Urinary bladder (tissue), 4 donors: ENCODE data around the gene ZNF280C. TPM values are rescaled to one million over a fixed set of nuclear protein-coding genes. Genes with fewer than 3 reads are reported as not detected.

Experiments used
- DNase-seq: peaks from one replicate; pipeline ENCODE4 v3.0.0-alpha.2; 2015; ENCODE audit errors: extremely low spot score
- H3K27ac ChIP-seq: one replicate; pipeline ENCODE4 v1.5.1; 2013; ENCODE audit warnings: low read depth, mild to moderate bottlenecking, moderate library complexity
- H3K36me3 ChIP-seq: one replicate; pipeline ENCODE4 v1.6.1; 2013; ENCODE audit warnings: mild to moderate bottlenecking, moderate library complexity; ENCODE audit not compliant: insufficient read depth
- H3K4me1 ChIP-seq: one replicate; pipeline ENCODE4 v1.6.1; 2013; ENCODE audit warnings: mild to moderate bottlenecking, moderate library complexity; ENCODE audit not compliant: insufficient read depth
- H3K4me3 ChIP-seq: one replicate; pipeline ENCODE4 v1.5.1; 2013; ENCODE audit warnings: low read depth, low read length
- WGBS: extraction: QIAGEN DNeasy Blood & Tissue Kit; methylation state at CpG from one replicate; pipeline ENCODE4 v1.1.7; 2013; 5-methylcytosine and 5-hydroxymethylcytosine counted together
- polyA plus RNA-seq: library from polyadenylated mRNA; stranded (reverse); fragments of 200-250 nt; gene quantifications from one replicate; pipeline ENCODE4 v1.2.3, GENCODE V29; 2013
- total RNA-seq: library from RNA; depleted of rRNA; stranded (reverse); fragments of >200 nt; gene quantifications from one replicate; pipeline ENCODE4 v1.2.3, GENCODE V29; 2014
- donor health status: healthy with polysubstance abuse.
- donor health status: healthy.

The ZNF280C gene, protein sequence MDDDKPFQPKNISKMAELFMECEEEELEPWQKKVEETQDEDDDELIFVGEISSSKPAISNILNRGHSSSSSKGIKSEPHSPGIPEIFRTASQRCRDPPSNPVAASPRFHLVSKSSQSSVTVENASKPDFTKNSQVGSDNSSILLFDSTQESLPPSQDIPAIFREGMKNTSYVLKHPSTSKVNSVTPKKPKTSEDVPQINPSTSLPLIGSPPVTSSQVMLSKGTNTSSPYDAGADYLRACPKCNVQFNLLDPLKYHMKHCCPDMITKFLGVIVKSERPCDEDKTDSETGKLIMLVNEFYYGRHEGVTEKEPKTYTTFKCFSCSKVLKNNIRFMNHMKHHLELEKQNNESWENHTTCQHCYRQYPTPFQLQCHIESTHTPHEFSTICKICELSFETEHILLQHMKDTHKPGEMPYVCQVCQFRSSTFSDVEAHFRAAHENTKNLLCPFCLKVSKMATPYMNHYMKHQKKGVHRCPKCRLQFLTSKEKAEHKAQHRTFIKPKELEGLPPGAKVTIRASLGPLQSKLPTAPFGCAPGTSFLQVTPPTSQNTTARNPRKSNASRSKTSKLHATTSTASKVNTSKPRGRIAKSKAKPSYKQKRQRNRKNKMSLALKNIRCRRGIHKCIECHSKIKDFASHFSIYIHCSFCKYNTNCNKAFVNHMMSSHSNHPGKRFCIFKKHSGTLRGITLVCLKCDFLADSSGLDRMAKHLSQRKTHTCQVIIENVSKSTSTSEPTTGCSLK
- total RNA-seq (13.0 TPM), polyA plus RNA-seq (2.0 TPM)

DNA sequence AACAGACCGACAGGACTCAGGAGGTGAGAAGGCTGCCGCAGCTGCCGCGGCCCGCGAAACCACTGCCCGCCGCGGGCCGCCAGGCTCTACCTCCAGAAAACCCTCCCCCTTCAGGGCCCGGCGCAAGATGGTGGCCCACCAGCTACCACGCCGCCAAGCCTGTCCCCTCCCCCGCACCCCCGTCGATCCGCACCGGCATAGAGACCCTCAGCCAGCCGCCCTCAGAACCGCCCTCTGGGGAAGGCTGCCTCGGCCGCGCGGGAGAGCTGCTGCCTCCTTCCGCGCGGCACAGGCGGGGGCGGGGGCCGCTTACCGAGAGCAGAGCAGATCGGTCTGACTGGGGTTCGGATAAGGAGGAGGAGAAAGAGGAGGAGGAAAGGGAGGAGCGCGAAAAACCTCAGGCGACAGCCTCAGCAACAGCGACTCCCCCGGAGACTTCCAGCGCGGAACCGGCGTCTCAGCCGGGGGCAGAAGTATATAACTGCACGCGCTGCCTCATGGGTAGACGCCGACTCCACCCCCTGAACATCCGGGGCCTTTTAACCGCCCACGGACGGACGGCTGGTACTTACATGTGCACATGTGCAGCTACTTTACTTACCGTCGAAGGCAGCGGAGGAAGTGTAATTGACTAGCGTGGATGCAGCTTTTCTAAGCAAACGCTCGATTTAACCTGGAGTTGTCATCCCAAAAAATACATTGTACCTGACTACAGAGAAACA lies at the start of gene ZNF280C:
TSS of gene ZNF280C (minus strand) at position 451 of the 722 bp plus-strand sequence. CDS start 8,450 bp downstream, outside the sequence.
- WGBS, result 2% methylated on average over 59 of the region's 59 CpGs
- H3K27ac ChIP-seq, result peak within 1 kb of the TSS; percentile 6

DNA sequence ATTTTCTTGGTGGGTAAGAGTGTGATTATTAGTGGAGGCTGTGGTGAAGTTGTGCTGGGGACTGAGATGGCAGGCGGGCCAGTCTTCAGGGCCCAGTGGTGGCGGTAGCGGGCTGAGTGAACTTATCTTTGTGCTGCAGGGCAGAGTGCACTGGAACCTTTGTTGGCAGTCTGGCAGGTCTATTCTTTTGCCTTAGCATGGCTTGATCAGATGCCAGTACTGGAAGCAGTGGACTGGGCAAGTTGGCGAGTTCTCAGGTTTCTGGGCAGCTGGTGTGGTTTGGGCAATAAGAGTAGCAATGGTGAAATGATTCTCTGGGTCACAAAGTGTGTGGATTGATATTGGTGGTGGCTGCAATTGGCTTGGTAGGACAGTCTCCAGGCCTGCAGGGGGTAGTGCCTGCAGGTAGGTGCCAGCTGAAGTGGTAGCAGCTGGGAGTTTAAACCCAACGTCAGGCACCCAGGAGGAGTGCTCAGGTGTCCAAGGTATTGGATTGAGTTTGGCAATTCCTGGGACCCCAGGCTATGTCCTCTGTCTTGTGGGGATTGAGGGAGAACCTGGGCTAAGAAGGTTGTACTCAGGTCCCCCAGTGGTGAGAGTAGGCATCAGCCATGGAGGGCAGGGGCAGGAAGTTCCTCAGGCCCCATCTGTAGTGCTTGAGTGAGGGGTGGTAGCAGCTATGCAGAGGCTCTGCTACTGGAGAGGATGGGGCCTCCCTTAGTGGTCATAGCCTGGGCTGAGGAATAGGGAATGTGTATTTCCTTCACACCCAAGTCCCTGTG lies 36.1 kb upstream of the ZNF280C start:
- no peak for DNase-seq
- no peak overlapping the region for H3K4me3 ChIP-seq
- H3K27ac ChIP-seq, result no peak overlapping the region
- H3K4me1 ChIP-seq, result no peaks in the 10 kb centered on the region
- no peaks in the 10 kb centered on the region for H3K36me3 ChIP-seq
- WGBS, result 91% methylated on average over 5 of the region's 5 CpGs

More for the DNA sequence above, at the start of gene ZNF280C:
- Histone ChIP-seq H3K4me3 (peak within 1 kb of the TSS; percentile 67), H3K4me1 (no peaks in the 10 kb centered on the region), H3K36me3 (no peaks in the 10 kb centered on the region)
- DNase-seq, result peak; percentile 65

DNA sequence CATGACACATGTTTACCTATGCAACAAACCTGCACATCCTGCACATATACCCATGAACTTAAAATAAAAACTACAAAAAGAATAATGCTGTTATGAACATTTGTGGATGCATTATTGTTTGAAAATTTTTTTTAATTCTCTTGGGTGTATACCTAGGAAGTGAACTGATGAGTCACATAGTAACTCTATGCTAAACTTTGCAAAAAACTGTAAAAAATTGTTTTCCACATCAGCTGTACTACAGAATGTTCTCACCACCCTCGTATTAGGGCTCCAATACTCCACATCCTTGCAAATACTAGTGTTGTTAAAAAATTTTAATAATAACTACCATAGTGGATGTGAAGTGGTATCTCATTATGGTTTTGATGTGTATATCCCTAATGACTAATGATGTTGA lies 33.3 kb upstream of the ZNF280C start:
- WGBS, result 60% methylated on average over 1 of the region's 1 CpG
- H3K4me1 ChIP-seq, result no peaks in the 10 kb centered on the region
- no peak for DNase-seq
- H3K36me3 ChIP-seq, result no peaks in the 10 kb centered on the region
- no peak overlapping the region for H3K4me3 ChIP-seq
- H3K27ac ChIP-seq, result no peak overlapping the region

DNA sequence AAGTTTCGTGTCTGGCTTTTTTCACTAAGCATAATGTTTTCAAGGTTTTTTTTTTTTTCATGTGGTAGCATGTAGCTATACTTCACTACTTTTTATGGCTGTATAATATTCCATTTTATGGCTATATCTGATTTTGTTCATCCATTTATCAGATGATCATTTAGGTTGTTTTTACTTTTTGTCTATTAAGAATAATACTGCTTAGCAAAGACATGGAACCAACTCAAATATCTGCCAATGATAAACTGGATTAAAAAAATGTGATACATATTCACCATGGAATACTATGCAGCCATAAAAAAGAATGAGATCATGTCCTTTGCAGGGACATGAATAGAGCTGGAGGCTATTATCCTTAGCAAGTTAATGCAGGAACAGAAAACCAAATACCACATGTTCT lies 32.7 kb upstream of the ZNF280C start:
- Histone ChIP-seq H3K4me1 (no peaks in the 10 kb centered on the region), H3K27ac (no peak overlapping the region), H3K4me3 (no peak overlapping the region), H3K36me3 (no peaks in the 10 kb centered on the region)
- DNase-seq, result no peak
- WGBS, result 87% methylated on average over 1 of the region's 1 CpG

GRCh38 chrX:130300010-130300282 lies 31.2 kb upstream of the ZNF280C start:
- Histone ChIP-seq H3K4me3 (no peak overlapping the region), H3K27ac (no peak overlapping the region), H3K36me3 (no peaks in the 10 kb centered on the region), H3K4me1 (no peaks in the 10 kb centered on the region)
- no peak for DNase-seq
- WGBS, result 64% methylated on average over 2 of the region's 2 CpGs

DNA sequence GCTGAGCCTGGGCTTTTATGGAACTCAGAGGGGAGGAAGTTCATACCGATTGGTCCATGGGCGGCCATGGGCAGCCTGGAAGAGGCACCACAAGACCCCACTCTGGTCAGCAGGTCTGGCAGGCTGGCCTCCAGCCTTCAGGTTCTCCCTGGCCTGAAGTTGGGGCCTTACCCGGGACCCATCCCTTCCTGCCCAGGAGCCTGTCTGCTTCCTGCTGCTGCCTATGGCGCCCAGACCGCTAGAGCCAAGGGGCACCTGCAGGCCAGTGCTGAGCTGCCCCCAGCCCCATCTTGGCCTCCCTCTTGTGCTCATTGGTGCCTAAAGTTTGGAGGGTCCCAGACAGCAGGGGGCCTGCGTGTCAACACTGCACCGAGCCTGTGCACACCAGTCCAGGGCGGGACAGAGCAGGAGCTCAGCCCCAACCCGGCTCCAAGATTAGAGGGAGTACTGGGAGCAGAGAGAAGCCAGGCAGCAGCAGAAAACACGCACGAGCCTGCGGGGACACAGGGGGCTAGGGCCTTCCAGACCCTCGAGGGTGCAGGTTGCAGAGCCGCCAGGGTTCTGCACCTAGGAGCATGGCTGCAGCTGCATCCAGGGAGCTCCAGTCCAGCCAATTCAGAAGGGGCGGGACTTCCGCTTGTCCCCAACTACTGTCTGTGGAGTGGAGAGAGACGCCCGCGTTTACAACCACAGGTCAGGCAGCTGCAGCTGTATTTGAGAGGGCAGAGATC lies 30.7 kb upstream of the ZNF280C start:
- WGBS, result 72% methylated on average over 19 of the region's 19 CpGs
- no peaks in the 10 kb centered on the region for H3K36me3 ChIP-seq
- H3K4me1 ChIP-seq, result no peaks in the 10 kb centered on the region
- no peak overlapping the region for H3K27ac ChIP-seq
- H3K4me3 ChIP-seq, result no peak overlapping the region
- DNase-seq, result no peak

- H3K4me3 ChIP-seq, result no peak overlapping the region
- no peak overlapping the region for H3K27ac ChIP-seq
- no peaks in the 10 kb centered on the region for H3K4me1 ChIP-seq
- DNase-seq, result no peak
- 14% methylated on average over 2 of the region's 2 CpGs for WGBS
- no peaks in the 10 kb centered on the region for H3K36me3 ChIP-seq
Observed at GRCh38 chrX:130296743-130297142, 28.0 kb upstream of the ZNF280C start.

DNA sequence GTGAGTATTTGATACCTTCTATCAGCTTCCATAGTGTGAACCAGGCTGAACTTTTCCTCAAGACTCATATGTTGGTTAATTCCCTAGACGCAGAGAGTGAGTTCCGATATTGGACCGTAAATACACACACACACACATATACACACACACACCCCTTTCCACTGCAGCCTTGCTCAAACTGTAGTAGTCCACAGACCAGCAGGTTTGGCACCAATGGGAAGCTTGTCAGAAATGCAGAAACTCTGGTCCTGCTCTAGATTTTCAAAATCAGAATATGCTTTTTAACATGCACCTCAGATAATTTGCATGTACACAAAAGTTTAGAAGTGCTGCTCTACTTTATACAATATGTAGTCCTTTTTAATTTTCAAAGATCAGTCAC lies 27.6 kb upstream of the ZNF280C start:
- Histone ChIP-seq H3K4me3 (no peak overlapping the region), H3K36me3 (no peaks in the 10 kb centered on the region)
- WGBS, result 53% methylated on average over 3 of the region's 3 CpGs

DNA sequence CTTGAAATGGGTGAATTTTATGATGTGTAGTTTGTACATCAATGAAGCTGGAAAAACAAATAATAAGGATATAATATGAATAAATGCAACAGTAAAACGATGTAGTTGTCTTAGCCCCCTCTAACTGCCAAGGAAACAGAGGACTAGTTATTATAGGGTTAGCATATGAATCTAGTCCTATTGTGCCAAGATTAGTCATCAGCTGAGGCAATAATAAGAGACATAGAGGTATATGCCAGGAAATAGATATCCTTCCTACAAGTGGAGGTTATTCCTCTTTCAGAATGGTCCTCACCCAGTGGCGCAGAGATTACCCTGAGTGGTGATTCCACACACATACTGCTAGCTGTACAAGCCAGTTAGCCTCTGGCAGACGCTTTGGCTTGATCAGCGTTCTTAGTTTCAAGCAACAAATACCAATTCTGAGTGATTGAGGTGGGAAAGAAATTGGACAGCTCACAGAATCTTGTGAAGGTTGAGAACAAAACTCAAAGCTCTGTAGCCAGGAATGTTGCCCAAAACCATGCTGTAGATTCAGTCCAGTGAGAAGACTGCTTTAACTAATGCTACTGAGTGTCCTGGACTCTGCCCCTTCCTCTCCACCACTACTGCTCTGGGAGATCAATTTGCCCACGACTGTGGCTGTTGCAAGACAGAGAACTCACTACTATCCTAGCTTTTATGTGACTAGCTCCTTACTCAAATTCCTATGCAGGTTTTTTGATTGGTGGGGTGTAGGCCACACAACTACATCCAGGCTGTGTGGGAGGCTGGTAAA lies 27.0 kb upstream of the ZNF280C start:
- H3K36me3 ChIP-seq, result no peaks in the 10 kb centered on the region
- no peaks in the 10 kb centered on the region for H3K4me1 ChIP-seq
- DNase-seq, result no peak
- no peak overlapping the region for H3K27ac ChIP-seq
- no peak overlapping the region for H3K4me3 ChIP-seq
- 75% methylated on average over 5 of the region's 5 CpGs for WGBS

More for the DNA sequence above, 27.6 kb upstream of the ZNF280C start:
- H3K27ac ChIP-seq, result no peak overlapping the region
- no peaks in the 10 kb centered on the region for H3K4me1 ChIP-seq
- no peak for DNase-seq

DNA sequence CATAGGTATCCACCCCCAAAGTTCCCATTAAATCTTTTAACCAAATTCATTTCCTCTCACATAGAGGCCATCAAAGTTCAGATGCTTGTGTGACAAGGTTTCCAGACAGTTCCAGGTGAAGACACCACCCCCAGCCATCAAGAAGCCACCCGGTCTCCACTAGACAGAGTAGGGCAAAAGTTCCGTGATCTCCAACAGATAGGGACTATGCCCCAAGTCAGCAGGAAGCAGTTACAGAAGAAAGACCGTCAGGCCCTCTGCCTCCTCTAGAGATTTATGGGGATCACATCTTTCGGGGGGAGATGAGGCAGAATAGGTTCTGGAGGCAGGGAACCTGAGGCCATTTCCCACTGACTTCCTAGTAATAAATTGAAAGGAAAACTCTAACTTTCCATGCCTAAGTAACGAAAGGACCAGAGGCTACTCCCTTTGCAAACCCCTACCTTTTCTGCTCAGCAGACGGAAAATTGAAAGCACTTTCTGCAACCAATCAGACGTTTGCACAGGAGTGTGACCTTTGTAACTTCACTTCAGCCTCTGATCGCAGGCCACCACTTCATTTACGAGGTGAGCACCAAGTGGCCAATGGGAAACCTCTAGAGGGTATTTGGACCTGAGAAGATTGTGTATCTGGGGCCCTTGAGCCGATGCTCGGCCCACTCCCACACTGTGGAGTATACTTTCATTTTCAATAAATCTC lies 18.5 kb upstream of the ZNF280C start:
- no peaks in the 10 kb centered on the region for H3K4me1 ChIP-seq
- H3K36me3 ChIP-seq, result no peaks in the 10 kb centered on the region
- no peak for DNase-seq
- H3K27ac ChIP-seq, result no peak overlapping the region
- 74% methylated on average over 11 of the region's 11 CpGs for WGBS
- no peak overlapping the region for H3K4me3 ChIP-seq

GRCh38 chrX:130285710-130286109 lies 17.0 kb upstream of the ZNF280C start:
- Histone ChIP-seq H3K4me1 (no peaks in the 10 kb centered on the region), H3K4me3 (no peak overlapping the region), H3K36me3 (no peaks in the 10 kb centered on the region), H3K27ac (no peak overlapping the region)
- WGBS, result 58% methylated on average over 2 of the region's 2 CpGs
- no peak for DNase-seq
